Activated naive CD8-positive, alpha-beta T cell treated with anti-CD3 and anti-CD28 coated beads, Interleukin-2, amount 50 U/mL, for 24 hours (primary cell): Measurements from ENCODE around the gene MED26.

ENCODE experiments used
- ATAC-seq: fragments of 150-1000 bp; cut with Tn5 transposase; one replicate; pipeline ENCODE4 v1.10.0; 2021
- DNase-seq: peaks from one replicate; pipeline ENCODE4 v3.0.0; 2021
- H3K27ac Mint-ChIP-seq: one replicate; pipeline ENCODE4 v1.8.0; 2021; ENCODE audit warnings: mild to moderate bottlenecking, mixed read lengths
- H3K27me3 Mint-ChIP-seq: one replicate; pipeline ENCODE4 v1.8.0; 2021; ENCODE audit warnings: mixed read lengths
- H3K36me3 Mint-ChIP-seq: one replicate; pipeline ENCODE4 v1.8.0; 2021; ENCODE audit warnings: low read depth, mixed read lengths
- H3K4me1 Mint-ChIP-seq: one replicate; pipeline ENCODE4 v1.8.0; 2021; ENCODE audit warnings: mixed read lengths
- H3K4me3 Mint-ChIP-seq: one replicate; pipeline ENCODE4 v1.8.0; 2021; ENCODE audit warnings: mild to moderate bottlenecking, moderate library complexity, mixed read lengths
- H3K9me3 Mint-ChIP-seq: one replicate; pipeline ENCODE4 v1.8.0; 2021; ENCODE audit warnings: mixed read lengths

The MED26 gene

DNA sequence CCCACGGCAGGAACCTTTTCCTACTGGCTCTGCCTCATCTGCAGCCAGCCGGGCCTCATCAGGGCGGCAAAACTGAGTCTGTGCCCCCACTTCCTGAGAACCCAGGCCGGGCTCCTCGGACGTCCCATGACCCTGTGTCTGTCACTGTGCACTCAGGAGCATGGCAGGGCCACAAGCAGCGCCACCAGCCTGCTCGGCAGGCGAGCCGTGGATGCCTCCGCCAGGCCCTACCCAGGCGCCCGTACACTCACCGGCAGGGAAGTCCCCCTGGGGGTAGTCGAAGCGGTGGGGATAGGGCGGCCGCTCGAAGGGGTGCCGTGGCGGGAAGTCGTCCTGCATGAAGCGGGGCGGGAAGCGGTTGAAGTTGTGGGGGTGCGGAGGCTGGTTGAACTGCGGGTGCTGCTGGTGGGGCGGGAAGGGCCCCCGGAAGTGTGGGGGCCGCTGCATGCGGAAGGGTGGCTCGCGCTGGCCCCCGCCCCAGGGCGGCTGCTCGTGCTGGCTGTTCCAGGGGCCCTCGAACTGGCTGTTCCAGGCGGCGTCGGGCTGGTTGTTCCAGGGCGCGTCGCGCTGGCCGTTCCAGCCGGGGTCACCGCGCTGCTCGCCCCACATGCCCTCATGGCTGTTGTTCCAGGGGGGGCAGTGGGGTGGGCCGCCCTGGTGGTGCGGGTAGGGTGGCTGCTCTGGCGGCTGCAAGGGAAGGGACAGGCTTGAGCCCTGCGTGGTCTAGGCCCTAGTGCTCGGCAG lies 102.8 kb downstream of the MED26 start:
- Mint-ChIP-seq H3K4me1 (no peaks in the 10 kb centered on the region), H3K9me3 (no peaks in the 10 kb centered on the region), H3K27ac (no peak overlapping the region), H3K4me3 (no peak overlapping the region), H3K27me3 (no peaks in the 10 kb centered on the region), H3K36me3 (peaks cover 46% of the 10 kb centered on the region)
- no peak for ATAC-seq
- no peak for DNase-seq
